ENCODE measurements around the gene ARL15. TPM values are rescaled to one million over a fixed set of nuclear protein-coding genes. Genes with fewer than 3 reads are reported as not detected.

Gene ARL15
- total RNA-seq, 1 donor from 2014 or later, result 29.5 TPM

DNA sequence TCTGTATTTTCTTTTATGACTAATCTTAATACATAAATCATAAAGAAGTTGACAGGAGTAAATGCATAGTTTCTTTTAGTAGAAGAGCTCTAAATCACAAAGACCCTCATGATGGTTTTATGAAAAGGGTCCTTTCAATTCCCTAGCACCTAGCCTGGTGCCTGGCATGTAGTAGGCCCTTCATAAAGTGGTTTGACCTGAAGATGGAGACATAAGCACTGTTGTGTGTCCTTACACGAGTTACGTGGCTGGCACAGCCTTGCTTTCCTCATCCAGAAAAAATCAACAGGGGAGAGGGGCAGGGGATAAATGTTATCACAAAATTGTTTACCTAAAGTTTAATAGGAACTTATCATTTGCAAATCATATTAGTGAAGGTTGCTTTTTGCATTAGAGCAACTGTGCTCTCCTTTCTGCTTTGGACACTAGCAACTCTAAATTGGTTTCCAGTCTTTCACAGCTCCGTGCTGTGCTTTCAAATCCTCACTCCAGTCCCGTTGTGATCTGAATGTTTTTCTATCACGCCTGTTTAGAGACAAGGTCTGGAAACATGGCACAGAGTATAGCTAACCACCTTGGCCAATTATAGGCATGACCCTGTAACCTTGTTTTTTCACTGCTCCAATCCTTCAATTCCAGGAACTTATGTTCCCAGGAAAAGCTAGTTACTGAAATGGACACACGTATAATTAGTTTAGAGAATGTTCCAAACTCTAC, 55.7 kb downstream of the ARL15 start:
- TF ChIP-seq, protein P1, sequence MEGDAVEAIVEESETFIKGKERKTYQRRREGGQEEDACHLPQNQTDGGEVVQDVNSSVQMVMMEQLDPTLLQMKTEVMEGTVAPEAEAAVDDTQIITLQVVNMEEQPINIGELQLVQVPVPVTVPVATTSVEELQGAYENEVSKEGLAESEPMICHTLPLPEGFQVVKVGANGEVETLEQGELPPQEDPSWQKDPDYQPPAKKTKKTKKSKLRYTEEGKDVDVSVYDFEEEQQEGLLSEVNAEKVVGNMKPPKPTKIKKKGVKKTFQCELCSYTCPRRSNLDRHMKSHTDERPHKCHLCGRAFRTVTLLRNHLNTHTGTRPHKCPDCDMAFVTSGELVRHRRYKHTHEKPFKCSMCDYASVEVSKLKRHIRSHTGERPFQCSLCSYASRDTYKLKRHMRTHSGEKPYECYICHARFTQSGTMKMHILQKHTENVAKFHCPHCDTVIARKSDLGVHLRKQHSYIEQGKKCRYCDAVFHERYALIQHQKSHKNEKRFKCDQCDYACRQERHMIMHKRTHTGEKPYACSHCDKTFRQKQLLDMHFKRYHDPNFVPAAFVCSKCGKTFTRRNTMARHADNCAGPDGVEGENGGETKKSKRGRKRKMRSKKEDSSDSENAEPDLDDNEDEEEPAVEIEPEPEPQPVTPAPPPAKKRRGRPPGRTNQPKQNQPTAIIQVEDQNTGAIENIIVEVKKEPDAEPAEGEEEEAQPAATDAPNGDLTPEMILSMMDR (IDR thresholded peaks at IDR 0.05), result peak; percentile 10
- peak; percentile 69 for ATAC-seq

DNA sequence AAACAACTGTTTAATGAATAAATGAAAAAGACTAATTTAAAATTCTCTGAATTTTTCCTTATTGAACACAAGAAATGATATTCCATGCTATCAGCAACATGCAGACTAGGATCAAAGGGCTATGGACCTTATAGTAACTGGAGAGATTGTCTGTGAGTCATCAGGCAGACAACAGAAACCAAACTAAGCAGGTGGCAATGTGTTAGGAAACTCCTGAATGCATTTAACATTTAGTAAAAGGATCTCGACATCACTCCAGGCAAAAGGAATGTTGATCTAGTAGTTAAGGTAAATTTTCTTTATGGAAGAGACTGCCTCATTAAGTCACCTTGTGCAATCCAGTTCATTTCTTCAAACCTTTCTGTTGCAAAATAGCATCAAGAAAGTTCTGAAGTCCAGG, 58.4 kb downstream of the ARL15 start:
- Histone ChIP-seq H3K9me3 (no peaks in the 10 kb centered on the region), H3K27ac (no peak overlapping the region), H3K27me3 (no peaks in the 10 kb centered on the region), H3K4me1 (no peaks in the 10 kb centered on the region), H3K4me3 (no peak overlapping the region), H3K36me3 (no peaks in the 10 kb centered on the region)
- DNase-seq (no peak), ATAC-seq (no peak)
- intact Hi-C loops (cut with DNase I), result no loop called here
- TF ChIP-seq, protein P1 (IDR thresholded peaks at IDR 0.05), result no peak

More for the DNA sequence above, 55.7 kb downstream of the ARL15 start:
- Histone ChIP-seq H3K4me1 (no peaks in the 10 kb centered on the region), H3K36me3 (no peaks in the 10 kb centered on the region), H3K4me3 (no peak overlapping the region), H3K9me3 (no peaks in the 10 kb centered on the region), H3K27ac (no peak overlapping the region), H3K27me3 (no peaks in the 10 kb centered on the region)
- intact Hi-C loops (cut with DNase I), result no loop called here
- no peak for DNase-seq

DNA sequence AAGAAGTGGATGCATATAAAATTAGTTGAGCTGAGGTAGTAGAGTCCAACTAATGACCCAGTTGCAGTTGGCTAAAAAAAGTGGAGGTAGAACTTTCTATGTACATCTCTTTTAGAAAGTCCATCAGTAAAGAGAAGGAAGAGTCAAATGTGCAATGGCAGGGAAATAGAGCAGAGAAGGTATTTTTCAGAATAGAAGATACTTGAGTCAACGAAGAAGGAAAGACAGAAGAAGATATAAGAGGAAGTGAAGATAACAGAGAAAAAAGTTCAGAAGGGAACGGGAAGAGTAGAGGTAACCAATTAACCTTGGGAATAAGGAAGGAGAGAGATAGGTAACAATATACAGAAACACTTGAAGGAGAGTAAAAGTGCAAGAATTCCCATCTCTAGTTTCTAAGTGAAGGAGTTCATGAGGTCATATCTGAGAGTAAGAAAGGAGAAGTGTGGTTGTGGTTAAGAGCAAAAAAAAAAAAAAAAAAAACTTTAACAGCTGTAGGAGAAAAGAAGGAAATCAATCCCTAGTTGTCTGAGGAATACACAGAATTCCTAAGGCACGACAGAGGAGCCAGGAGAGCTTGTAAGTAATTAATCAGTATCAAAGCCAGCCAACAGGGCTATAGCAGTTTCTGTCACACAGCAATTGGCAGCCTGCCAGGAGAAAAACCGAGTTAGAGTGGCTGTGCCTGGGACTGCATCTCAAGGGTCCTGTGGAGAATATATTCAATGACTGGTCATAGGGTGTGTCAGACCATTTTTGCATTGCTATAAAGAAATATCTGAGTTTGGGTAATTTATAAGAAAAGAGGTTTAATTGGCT, 61.0 kb downstream of the ARL15 start:
- DNase-seq, result no peak
- Histone ChIP-seq H3K9me3 (no peaks in the 10 kb centered on the region), H3K36me3 (no peaks in the 10 kb centered on the region), H3K4me1 (no peaks in the 10 kb centered on the region), H3K4me3 (no peak overlapping the region), H3K27ac (no peak overlapping the region), H3K27me3 (no peaks in the 10 kb centered on the region)
- ATAC-seq, result peak; percentile 34
- TF ChIP-seq, protein P1 (IDR thresholded peaks at IDR 0.05), result no peak
- intact Hi-C loops (cut with DNase I), result loop anchor here (10.0 kb wide), 1 partner anchor 175 kb away; no protein-coding TSS in a partner anchor

DNA sequence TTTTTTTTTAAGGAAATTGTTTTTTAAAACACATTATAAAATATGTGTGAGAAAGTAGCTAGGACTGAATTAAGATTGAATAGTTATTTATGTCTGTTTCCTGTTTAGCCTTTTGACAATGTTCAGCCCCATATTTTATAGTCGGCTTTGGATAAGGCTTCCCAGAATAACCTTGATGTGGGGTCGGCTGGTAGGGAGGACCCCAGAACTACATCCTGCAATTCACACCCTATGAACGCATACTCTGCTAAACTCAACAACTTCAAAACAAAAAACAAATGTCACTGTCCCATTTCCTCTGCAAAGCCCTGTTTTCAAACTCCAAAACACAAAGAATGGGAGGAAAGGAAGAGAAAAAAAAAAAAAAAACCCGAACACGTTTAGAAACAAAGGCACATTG, 63.1 kb downstream of the ARL15 start:
- H3K27me3 ChIP-seq, result no peaks in the 10 kb centered on the region
- H3K27ac ChIP-seq, result no peak overlapping the region
- TF ChIP-seq, protein P1 (IDR thresholded peaks at IDR 0.05), result no peak
- DNase-seq, result no peak
- H3K36me3 ChIP-seq, result no peaks in the 10 kb centered on the region
- H3K4me1 ChIP-seq, result no peaks in the 10 kb centered on the region
- ATAC-seq, result no peak
- H3K4me3 ChIP-seq, result no peak overlapping the region
- intact Hi-C loops (cut with DNase I), result loop anchor here (10.0 kb wide), 1 partner anchor 178 kb away; no protein-coding TSS in a partner anchor
- no peaks in the 10 kb centered on the region for H3K9me3 ChIP-seq

DNA sequence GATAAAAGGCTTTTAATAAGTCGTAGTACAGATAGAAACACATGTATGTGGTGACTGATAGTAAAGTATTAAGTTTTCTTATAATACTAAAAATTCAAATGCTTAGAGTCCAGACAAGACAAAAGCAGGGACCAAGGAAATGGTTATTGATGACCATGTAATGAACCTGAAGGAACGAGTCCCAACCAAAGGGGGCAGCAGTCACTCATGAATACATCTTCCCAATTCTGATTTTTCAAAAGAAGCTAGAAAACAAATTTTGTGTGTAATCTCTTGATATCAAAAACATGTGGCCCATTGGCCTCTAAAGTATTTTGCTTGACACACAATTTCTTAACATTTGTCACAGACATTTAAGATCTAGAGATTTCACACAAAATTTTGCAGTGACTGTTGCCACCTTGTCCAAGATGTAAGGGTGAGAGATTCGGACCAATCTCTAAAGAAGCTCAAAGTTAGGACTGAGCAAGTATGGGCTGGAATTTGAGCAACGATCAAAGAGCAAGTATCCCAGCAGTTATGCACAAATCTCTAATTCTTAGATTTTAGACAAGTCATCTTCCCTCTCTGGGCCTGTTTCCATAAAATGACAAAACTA, 66.8 kb downstream of the ARL15 start:
- no peaks in the 10 kb centered on the region for H3K27me3 ChIP-seq
- no peak overlapping the region for H3K4me3 ChIP-seq
- no peaks in the 10 kb centered on the region for H3K36me3 ChIP-seq
- H3K9me3 ChIP-seq, result no peaks in the 10 kb centered on the region
- H3K27ac ChIP-seq, result no peak overlapping the region
- TF ChIP-seq, protein P1 (IDR thresholded peaks at IDR 0.05), result peak; percentile 71
- ATAC-seq, result peak; percentile 59
- H3K4me1 ChIP-seq, result no peaks in the 10 kb centered on the region
- DNase-seq, result no peak
- intact Hi-C loops (cut with DNase I), result loop anchor here (10.0 kb wide), 1 partner anchor 181 kb away; no protein-coding TSS in a partner anchor
